Stimulated activated CD8-positive, alpha-beta memory T cell treated with anti-CD3 and anti-CD28 coated beads, Interleukin-7, amount 100 ng/mL, for 24 hours (primary cell): ENCODE data around the gene FAM3D.
"Not testable (repeated sequence)": the region's sequence is repeated elsewhere in the genome, so short reads cannot be mapped to it uniquely, and the experiment has no call there.

Experiments
- DNase-seq: peaks from one replicate; pipeline ENCODE4 v3.0.0-alpha.2; 2020; ENCODE audit warnings: low read depth

FAM3D gene, protein sequence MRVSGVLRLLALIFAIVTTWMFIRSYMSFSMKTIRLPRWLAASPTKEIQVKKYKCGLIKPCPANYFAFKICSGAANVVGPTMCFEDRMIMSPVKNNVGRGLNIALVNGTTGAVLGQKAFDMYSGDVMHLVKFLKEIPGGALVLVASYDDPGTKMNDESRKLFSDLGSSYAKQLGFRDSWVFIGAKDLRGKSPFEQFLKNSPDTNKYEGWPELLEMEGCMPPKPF

DNA sequence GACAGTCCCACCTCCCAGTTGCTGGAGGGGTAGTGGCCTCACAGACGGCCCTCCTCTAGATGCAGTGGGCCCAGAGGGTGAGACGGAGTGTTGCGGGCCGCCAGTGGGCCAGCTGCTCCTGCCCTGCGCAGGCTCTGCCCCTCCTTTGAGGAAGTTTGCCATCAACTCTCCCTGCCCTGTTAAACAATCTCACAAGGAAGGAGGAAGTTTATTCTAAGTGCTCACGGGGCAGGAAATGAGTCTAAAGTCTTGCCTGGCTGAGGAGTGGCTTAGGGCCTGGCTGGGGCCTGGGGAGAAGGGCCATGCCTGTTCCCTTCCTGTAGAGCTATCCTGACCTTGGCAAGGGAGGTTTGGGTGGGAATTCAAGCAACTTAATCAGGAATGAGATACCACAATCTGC, at the start of gene FAM3D:
Gene FAM3D (minus strand): TSS at position 92 of the 400 bp plus-strand sequence. CDS start 11,211 bp downstream, outside the sequence.
- DNase-seq: no peak

DNA sequence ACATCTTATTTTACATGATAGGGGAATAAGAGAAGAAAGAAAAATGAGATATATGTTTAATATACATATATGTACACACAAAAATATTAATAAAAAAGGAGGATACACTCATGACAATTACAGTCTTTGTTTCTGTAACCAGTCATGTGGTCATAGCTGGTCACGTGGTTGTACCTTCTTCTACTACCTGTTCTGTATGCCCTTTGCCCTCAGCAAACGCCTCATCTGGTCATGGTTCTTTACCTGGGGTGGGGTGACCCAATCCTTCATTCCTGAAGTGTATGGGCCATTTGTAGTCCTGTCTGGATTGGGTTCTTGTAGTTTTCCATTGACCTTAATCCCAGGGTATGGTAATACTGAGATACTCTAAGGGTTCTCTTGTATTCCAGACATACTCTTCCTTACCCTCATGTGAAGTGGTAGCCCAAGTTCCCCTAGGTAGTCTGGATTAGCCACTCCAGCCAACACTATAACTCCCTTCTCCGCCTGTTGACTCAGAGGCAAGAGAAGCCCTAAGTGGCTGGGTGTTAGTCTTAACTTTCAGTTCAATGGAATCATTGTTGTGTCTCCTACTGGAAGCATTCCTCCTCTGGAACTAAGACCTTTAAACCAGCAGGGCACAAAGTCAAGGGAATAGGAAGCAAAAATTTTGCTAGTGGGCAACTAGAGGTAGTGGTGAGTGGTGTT, 47.3 kb upstream of the FAM3D start:
- DNase-seq: no peak

DNA sequence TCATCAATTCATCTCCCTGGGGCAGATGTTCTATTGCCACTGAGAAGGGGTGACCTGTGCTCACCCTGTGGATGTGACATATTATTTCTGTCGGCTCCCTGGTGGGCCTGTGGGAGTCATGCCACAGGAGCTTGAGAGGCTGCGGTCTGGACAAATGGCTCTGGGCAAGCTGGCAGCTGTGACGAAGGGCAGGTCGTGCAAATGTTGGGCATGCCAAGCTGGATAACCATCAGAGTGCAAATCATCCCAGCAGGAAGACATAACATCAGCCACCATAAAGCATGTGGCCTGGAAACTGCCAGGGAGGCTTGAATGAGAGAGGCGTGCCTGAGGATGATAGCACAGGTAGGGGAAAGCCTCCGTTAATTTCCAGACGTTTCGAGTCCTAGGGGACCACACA, 45.3 kb upstream of the FAM3D start:
- DNase-seq: no peak

DNA sequence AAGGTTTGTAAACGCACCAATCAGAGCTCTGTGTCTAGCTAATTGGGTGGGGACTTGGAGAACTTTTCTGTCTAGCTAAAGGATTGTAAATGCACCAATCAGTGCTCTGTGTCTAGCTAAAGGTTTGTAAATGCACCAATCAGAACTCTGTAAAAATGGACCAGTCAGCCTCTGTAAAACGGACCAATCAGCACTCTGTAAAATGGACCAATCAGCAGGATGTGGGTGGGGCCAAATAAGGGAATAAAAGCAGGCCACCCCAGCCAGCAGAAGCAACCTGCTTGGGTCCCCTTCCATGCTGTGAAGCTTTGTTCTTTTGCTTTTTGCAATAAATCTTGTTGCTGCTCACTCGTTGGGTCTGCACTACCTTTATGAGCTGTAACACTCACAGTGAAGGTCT, 42.4 kb upstream of the FAM3D start:
- not testable (repeated sequence) for DNase-seq

DNA sequence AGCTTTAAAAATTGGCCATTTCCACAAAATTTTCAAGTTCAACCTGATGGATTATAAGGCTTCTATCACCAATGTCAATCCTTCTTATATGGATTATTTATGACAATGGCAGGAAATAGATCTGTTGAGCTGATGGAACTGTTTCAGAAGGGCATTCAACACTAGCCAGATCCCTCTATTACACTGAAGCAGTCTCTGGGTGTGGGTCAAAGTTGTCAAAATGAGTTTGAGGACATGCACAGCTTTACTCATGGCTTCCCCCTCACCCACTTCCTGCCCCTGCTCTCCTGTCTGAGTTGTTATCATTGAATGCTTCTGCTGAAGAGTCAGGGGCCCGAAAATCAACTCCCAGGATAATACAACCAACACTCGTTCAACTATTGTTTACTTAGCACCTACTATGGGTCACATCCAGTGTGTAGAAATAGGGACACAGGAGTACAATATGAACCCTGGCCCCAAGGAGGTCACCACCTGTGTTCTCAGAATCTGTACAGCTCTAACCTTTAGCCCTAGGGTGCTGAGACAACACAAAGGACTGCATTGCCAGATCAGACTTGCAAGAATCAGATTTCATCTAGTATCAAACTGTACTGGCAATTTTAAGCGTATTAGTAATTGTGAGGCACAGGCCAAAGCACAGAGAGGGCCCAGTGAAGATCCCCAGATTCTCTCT, 41.7 kb upstream of the FAM3D start:
- no peak for DNase-seq

DNA sequence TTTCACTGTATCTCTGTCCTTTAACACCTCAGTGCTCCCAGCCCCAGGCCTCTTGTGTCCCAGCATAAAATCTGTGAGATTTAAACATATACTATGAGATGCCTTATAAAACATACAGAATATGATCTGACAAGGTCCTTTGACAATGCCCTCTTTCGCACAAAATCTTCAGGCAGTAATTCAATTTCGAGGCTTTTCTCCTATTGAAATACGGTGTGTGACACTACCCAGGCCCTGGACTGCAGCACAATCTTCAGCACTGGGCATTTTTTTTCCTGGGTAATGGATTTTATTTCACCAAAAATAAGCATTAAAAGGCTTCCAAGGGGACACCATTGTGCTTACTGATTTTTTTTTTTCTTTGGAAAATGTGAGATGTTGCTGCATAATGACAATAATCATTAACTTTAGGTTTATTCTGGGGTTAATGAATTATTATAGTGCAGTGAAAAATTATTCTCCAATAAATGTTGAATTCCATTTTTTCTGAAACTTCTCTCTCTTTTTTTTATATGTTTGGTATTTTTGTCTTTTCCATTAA, 40.9 kb upstream of the FAM3D start:
- no peak for DNase-seq

DNA sequence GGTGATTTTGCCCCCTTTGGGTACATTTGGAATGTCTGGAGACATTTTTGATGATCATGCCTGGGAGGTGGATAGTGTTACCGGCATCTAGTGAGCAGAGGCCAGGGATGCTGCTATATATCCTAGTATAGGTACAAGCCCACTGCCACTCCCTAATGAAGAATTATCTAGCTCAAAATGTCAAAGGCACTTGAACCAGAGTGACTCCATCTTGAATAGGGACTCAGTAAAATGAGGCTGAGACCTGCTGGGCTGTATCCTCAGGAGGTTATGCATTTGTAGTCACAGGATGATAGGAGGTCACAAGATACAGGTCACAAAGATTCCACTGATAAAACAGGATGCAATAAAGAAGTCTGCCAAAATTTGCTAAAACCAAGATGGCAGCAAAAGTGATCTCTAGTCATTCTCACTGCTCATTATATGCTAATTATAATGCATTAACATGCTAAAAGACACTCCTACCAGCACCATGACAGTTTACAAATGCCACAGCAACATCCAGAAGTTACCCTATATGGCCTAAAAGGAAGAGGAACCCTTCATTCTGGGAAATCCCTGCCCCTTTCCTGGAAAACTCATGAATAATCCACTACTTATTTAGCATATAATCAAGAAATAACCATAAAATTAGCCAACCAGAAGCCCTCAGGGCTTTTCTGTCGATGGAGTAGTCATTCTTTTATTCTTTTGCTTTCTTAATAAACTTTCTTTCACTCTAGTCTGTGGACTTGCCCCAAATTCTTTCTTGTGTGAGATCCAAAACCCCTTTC, 40.0 kb upstream of the FAM3D start:
- no peak for DNase-seq

DNA sequence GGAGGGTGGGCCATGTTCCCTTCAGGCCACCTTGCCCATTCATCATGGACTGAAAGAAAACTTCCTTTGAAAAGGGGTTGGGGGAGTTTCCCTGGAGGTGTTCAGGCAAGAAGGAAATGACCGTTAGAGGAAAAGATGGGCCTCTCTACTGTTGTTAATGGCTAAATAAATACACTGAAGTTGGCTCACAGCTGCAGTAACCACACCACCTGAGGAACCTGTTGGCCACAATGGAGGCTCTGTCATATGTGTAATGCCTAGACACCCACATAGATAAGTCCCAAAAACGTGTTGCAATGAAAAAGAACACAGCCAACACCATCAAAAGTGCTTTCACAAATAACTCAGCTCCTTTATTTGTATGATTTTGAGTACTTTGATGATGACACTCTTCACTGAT, 38.2 kb upstream of the FAM3D start:
- DNase-seq: no peak

DNA sequence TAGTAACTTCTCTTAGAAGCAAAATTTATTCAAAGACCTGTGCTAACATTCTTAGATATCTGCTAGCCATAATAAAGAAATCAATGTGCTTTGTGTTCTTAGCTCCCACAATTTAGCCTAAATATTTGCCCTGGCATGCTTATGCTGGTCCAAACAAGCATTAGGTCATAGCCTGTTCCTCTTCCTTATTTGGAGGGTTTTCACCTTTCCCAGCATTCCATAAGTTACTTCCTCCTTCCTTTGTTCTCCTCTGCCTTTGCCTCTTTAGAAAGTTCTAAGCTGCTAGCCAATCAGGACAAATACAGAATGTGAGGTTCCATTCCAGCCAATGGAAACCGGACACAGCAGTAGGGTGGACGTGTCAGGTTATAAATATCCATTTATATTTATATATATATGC, 37.7 kb upstream of the FAM3D start:
- DNase-seq: not testable (repeated sequence)

DNA sequence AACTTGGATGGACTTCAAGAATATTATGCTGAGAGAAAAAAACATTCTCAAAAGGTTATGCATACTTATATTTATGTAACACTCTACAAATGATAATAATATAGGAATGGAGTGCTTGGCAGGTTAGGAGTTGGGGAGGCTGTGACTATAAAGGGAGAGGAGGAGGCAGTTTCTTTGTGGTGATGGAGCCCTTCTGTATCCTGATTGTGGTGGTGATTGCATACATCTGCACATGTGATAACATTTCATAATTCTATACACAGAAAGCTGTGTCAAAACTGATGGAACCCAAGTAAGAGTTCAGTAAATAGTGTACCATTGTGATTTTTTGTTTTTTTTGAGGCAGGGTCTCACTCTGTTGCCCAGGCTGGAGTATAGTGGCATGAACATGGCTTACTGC, 31.7 kb upstream of the FAM3D start:
- no peak for DNase-seq

DNA sequence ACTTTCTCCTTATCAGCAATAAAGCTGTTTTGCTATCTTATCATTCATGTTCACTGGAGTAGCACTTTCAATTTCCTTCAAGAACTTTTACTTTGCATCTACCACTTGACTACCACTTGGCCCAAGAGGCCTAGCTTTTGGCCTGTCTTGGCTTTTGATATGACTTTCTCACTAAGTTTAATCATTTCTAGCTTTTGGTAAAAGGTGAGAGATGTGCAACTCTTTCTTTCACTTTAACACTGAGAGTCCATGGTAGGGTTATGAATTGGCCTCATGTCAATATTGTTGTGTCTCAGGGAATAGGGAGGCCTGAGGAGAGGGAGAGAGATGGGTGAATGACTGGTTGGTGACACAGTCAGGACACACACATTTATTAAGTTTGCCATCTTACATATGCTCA, 31.0 kb upstream of the FAM3D start:
- no peak for DNase-seq

DNA sequence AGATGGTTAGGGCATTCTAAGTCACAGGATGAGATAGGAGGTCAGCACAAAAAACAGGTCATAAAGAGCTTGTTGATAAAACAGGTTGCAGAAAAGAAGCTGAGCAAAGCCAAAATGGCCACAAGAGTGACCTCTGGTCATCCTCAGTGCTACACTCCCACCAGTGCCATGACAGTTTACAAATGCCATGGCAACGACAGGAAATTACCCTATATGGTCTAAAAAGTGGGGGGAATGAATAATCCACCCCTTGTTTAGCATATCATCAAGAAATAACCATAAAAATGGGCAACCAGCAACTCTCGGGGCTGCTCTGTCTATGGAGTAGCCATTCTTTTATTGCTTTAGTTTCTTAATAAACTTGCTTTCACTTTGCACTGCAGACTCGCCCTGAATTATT, 30.2 kb upstream of the FAM3D start:
- not testable (repeated sequence) for DNase-seq

DNA sequence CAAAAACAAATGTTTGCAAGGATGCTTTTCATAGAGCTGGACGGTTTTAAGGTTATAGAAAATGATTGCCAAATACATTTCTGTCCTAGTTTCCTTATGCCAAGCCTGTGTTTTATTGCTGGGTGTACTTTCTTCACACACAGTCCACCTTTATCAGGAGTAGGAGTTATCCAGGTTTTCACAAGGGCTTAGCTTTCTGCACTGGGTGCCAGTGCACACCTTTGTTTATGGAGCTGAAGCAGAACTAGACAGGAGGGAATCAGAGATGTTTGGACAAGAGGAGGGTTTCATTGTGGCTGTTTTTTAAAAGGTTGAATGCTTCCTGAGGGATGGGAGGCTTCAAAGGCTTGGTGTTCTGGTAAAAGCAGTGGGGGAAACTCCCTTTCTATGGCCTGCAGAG, 29.5 kb upstream of the FAM3D start:
- no peak for DNase-seq

DNA sequence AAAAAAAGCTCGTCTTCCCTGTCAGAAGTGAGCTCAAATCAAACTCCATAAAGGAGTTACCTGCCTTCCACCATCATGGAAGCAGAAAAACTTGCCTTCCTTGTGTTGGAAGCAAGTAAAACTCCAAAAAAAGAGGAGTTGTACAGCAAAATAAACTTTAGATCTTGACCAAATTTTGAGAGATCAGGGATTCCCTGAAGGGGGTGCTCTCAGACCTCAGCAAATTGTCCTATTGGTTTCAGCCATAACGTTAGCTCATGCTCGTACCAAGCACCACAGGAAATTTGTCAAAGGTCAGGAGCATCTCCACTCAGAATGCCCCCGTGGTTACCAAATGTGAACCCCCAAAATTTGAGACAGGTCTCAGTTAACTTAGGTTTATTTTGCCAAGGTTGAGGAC, 28.7 kb upstream of the FAM3D start:
- DNase-seq: not testable (repeated sequence)

DNA sequence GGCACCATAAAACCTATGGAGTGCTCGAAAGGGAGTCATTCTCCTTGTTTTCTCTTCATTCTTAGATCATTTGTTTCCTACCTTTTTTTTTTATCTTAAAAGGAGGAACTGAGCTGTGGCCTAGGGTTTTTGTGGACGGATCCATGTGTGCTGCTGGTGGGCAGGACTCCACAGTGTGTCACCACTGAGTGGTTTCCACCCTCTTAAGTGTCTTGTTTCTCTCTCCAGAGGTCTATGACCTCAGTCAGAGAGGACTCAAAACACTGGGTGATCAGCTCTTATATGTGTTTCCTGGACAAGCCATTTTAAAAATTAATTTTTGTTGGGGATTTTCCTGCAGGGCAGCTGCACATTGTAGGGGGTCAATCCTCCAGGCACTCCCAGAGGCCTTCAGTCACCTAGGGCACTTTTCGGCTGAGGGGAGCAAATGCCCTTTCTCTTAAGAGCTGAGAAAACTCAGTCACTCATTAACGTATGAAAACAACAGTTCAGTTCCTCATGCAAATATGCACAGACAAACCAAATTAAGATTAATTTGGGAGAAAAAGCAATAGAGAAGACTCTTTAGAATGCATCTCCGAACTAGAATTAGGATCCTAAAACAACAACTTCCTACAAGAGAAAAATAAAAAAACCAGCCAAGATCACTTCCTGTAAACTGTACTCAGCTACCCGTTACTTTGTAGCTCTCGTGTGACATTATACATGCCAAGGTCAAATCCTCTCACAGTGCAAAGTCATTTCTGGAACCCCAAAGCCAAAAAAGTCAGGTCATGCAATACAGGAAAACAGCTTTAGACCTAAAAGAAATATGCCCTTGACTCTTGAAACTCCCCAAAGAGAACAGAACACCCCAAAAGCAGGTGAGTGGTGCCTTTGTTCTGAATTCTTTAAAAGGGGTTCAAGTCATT, 27.6 kb upstream of the FAM3D start:
- no peak for DNase-seq

DNA sequence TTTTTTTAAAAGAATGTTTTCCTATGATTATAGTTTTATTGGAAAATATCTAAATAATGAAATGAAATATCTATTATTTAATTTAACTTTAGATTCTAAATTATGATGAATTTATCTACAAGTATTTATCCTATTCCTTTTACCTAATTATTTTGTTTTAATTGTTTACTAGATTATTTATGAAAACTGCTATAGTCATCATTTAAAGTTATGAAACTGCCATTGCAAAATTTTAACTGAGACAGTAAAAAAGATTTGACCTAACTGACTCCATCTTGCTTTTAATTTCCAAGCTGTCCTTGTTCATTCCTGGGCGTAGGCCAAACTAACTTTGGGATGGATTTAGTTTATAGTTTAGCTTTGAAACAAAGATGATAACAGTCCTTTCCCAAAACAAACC, 25.9 kb upstream of the FAM3D start:
- no peak for DNase-seq

DNA sequence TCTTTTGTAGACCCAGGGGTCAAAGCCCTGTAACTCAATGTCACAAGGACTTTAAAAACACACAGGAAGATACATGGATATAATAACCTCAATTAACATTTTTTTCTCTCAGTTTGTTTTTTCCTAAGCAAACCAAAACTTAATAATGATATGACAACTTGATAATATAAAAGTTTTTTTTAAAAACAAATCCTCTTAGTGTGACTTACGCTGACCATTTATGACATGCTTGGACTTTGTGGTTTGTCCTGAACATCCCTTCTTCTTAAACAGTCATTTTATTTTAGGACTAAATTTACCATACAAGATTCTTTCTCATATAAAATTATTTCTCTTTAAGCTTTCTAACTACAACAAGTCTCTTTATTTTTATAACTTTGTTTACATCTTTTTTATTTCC, 25.4 kb upstream of the FAM3D start:
- DNase-seq: no peak

DNA sequence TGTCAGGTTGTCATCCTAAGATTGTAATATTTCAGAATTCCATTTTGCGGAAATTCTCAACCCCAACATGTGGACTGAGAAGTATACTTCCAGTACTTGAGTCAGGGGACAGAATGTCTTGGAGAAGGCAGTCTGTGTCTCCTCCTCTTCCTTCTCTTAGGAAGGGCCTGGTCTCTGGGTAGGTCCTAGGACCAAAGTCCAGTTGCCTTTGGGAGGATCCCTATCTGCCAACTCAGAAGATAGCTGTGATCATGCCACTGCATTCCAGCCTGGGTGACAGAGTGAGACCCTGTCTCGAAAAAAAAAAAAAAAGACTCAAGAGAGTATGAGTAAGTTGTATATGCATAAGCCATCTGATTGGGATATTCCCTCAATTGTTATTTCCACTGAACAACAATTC, 23.9 kb upstream of the FAM3D start:
- no peak for DNase-seq

DNA sequence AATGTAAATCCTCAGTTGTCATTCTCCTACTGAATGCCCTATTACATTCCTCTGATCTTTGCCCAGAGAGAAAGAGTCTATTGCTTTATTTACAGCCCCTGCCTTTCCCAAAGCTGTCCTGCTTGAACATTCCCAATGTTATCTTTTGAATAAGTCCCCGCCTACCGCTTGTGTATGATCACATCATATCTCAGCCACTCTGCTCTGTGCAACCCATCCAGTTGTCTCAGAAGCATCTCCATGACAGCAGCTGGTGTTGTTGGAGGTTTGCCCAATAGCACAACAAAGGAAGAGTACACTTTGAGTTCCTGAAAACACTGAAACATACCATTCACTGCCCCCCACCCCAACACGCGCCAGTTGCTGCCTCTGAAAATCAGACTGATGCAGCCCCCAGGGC, 22.0 kb upstream of the FAM3D start:
- no peak for DNase-seq

DNA sequence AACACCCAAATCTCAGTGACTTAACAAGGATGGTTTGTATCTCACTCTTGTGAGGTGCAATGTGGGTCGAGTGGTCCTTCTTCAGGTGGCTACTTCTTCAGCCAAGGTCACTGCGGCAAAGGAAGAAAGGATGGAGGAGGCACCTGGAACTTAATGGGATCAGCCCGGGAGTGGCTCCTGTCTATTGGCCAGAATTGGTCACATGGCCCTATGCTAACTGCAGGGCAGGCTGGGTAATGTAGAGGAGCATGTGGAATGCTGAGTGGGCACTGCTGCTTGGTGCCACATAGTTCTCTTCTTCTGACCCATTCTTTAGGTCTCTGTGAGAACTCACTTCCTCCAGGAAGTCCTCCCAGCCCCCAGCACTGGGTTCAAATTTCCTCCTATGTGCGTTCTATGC, 20.3 kb upstream of the FAM3D start:
- no peak for DNase-seq

DNA sequence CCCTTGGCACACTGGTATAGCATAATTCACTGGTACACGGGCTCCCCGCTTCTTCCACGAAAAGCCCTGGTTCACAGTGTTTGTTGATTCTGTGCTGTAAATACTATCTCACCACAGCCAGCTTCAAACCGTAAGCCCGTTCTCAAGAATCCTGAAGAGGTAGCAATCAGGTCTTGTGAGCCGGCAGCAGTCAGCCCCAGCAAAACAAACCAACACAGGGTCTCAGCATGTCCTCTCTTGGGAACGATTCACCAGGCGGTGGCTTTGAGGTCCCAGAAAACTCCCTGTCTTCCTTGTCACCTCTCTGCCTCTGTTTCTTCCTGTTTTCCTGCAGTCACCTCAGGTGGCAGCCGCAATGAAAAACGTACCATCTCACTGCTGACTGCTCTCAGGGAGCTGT, 19.1 kb upstream of the FAM3D start:
- DNase-seq: no peak
